DMS79 (cell line): ENCODE results near the gene ZNF343.
A peak's percentile ranks its signal among the peaks of the same experiment; 100 is the strongest.

Experiments used
- DNase-seq: peaks from one replicate; lab custom pipeline; 2025; lab: John Stamatoyannopoulos, UW

Gene ZNF343

DNA sequence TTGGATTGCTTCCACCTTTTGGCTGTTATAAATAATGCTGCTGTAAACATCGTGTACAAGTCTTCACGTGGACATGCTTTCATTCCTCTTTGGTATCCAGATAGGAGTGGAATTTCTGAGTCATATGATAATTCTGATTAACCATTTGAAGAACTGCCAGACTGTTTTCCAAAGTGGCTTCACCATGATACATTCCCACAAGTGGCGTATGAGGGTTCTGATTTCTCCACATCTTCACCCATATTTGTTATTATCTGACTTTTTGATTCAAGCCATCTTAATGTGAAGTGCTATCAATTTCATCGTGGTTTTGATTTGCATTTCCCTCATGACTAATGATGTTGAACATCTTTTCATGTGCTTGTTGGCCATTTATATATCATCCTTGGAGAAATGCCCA is 35.2 kb downstream of the ZNF343 start:
- DNase-seq, result no peak

- peak; percentile 90 for DNase-seq
Observed at GRCh38 chr20:2470423-2471193, 38.1 kb downstream of the ZNF343 start, which contains the start of gene SNRPB. SNRPB (minus strand) TSS chr20:2470789; CDS start chr20:2470690, 99 bp downstream.

DNA sequence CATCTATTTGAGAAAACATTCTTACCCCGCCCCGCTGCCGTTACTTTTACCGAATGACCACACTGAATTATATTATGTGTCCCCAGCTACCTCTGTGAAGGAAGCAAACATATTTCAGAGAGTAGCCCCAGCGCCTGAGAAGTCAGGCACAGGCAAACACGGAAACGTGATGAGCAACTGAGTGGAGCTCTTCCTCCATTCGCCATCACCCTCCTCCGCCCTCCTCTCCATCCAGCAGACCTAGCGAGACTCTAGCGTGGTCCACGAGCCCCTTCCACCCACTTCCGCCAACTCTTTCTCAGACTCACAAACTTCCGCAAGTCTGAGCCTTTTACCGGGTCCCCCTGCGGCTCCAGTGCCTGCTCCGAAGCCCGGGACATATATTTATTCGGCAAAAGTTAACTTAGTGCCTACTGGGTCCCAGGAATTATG is 38.7 kb downstream of the ZNF343 start:
- DNase-seq, result no peak

- no peak for DNase-seq
Observed at GRCh38 chr20:2468581-2469407, 39.9 kb downstream of the ZNF343 start.

DNA sequence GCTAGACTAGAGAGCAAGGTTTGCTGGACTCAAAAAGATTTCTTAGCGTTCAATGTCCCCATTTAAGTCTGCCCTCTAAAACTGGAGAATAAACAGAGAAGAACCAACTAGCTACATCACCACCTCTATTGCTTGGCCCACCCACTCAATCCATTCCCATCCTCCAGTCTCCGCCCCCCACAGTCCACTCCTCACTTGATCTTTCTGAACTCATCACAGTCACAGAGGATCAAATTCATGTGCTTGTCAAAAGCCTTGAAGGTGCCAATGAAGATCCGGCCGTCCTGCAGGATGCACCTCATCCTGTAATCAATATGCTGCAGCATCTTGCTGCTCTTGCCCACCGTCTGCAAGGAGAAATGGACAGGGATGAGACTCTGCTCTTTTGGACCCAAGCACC is 41.3 kb downstream of the ZNF343 start:
- no peak for DNase-seq

GRCh38 chr20:2465100-2465499 is 43.6 kb downstream of the ZNF343 start:
- DNase-seq, result no peak

DNA sequence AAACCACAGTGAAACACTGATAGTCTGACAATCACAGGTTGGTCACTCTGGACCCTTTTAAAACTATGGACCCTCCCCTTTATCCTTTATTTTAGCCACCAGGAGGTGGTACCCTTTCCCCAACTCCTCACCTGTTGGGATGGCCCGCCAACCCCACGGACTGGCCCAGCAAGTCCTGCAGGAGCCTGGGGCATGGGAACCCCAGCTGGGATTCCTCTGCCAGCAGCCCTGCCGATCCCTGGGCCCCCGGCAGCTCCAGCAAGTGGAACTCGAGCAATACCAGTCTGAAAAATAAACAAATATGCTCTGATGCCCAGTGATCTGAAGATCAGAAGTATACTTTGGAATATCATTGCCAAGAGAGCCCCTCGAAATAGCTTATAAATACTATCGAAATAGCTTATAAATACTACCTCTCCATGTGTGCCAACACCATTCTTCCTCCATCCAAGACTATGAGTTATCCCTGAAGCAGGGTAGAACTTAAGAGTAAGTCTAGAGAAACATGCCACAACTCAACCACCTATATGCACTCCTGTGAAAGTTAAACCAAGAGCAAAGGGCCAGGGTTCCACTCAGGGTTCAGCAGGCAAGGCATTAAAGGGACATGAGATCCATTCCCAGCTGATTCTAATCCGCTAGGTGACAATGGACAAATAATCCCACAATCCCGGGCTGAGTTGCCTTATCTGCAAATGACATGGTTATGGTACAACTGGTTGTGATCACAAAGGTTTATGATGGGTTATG is 44.9 kb downstream of the ZNF343 start:
- DNase-seq, result no peak

DNA sequence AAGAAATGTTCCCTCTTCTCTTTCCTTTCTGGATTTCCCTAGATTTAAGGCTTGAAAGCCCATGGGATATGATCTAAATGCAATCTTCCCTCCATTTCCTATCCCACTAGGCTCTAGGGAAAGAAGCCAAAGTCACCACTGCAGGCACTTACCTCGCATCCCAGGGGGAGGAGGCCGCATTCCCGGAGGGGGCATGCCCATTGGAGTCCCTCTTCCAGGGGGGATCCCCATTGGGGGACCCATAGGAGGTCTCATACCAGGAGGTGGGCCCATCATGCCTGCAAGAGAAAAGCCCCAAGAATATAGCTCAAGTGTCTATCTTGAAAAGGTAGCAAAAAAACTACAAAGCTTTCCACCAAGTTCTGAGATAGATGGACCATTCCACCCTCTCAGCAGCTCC is 46.2 kb downstream of the ZNF343 start:
- no peak for DNase-seq

- DNase-seq, result no peak
Observed at GRCh38 chr20:2460752-2461424, 47.8 kb downstream of the ZNF343 start.

DNA sequence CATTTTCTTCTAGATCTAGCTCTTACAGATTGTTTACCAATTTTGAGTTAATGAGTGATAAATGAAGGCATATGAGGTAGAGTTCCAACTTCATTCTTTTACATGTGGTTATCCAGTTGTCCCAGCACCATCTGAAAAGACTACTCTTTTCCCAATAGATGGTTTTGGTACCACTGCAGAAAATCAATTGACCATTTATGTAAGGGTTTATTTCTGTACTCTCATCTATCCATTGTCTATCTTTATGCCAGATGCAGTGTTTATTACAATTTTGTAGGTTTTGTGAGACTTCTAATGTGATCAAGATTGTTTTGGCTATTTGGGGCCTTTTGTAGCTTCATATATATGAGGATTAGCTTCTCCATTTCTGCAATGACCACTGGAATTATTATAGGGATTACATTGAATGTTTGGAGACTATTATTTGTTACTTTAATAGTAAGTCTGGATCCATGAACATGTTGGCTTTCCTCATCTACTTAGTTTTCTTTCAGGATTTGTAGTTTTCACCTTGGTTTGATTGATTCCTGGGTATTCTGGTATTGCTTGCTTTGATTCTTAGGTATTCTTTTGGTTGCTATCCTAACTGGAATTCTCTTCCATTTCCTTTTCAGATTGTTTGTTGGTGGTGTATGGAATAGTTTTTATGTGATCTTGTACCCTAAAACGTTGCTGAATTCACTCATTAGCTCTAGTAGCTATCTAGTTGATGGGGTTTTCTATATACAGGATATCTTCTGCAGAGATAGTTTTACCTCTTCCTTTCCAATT is 48.5 kb downstream of the ZNF343 start:
- no peak for DNase-seq

DNA sequence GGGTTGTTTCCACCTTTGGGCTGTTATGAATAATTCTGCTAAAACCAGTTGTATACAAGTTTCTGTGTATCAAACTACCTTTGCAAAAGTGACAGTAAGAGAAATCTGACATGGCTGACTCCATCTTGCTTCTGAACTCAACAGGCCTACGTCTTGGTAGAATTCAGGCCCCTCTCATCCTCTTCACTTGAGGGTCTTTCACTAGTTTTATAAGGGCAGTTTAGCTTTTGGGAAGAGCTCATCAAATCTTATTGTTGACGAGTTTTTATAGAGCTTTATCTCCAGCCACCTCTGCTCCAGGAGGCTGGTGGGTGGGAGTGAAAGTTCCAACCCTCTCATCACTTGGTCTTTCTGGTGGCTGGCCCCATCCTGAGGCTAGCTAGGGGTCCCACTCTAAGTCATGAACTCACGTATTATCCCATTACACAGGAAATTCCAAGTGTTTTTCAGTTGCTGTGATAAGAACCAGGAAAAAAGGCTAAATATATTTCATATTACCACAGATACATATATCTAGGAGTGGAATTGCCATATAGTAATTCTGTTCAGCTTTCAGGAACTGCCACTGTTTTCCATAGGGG is 49.7 kb downstream of the ZNF343 start:
- no peak for DNase-seq

DNA sequence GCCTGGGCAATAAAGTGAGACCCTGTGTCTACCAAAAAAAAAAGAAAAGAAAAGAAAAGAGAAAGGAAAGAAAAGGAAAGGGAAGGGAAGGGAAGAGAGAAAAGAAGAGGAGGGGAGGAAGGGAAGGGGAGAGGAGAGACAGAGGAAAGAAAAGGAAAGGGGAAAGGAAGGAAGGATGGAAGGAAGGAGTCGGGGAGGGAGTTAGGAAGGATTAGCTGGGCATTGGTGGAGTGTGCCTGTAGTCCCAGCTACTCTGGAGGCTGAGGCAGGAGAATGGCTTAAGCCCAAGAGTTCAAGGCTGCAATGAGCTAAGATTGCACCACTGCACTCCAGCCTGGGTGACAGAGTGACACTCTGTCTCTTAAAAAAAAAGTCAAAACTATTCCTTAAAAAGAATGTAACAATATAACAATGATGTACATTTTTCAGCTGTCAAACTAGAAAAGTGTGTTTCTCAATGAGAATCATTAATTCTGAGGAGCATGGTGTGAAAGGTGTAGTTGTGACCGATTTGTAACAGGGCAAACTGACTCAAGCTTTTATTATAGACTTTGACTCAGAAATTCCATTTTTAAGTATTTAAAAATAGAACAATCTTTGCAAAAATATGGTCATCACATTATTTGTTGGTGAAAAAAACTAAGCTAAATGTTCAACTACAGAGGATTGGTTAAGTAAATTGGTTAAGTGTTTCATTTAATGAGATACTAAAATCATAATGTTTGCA is 52.8 kb downstream of the ZNF343 start:
- DNase-seq, result no peak

- no peak for DNase-seq
Observed at GRCh38 chr20:2453792-2454191, 54.9 kb downstream of the ZNF343 start.

DNA sequence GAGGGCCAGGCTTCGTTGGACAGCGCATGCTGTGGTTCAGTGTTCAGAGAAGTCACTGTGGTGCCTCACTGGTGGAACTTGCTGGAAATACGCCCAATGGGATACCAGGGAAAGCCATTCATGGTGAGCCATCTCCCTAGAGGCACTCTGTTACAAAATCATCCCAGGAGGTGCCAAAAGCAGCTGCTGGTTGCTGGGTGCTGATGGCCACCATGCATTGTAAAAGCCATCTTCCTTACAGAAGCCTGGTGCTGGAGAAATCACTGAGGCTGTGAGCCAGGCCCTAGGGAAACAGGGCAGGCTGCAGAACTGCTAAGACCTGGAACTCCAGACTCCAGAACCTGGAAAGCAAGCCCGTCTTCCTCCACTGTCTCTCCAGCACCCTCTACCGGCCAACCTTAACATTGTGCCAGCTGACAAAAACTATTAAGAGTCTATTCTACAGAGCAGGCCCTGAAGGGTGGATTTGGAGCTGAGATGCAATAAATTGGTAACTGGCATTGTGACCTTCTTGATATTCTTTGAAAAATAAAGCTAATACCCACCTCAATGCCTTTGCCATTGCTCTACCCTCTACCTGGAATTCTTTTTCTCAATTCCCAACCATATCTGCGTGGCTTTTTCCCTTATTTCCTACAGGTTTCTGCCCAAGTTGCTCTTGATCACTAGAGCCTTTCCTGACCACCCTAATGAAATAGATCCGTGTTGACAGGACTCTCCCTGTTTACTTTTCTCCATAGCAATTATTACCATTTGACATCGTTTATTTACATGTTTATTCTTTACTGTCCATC is 56.6 kb downstream of the ZNF343 start:
- peak; percentile 23 for DNase-seq

DNA sequence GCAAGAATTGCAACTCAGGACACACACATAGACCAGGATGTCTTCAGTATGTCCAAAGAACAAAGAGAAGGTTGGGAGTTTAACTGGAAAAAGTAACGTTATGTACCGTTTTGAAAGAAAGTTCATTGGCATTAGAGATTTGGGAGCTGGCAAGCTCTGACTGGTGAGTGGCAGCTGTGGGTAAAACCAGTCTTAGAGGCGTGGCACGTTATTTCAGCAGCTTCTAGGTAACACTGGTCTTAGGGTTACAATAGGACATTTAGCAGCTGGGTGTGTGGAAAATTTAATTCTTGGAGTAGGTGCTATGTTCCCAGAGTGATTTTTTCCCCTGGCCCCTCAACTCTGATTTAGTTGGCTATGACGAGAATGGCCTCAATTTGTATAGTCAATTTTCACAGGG is 57.3 kb downstream of the ZNF343 start:
- no peak for DNase-seq

GRCh38 chr20:2449386-2449785 is 59.3 kb downstream of the ZNF343 start:
- no peak for DNase-seq

GRCh38 chr20:2446845-2447244 is 61.9 kb downstream of the ZNF343 start:
- no peak for DNase-seq
